ENCODE results near the gene MTA3.
"Not testable (repeated sequence)": the region's sequence is repeated elsewhere in the genome, so short reads cannot be mapped to it uniquely, and the experiment has no call there.

MTA3 gene

DNA sequence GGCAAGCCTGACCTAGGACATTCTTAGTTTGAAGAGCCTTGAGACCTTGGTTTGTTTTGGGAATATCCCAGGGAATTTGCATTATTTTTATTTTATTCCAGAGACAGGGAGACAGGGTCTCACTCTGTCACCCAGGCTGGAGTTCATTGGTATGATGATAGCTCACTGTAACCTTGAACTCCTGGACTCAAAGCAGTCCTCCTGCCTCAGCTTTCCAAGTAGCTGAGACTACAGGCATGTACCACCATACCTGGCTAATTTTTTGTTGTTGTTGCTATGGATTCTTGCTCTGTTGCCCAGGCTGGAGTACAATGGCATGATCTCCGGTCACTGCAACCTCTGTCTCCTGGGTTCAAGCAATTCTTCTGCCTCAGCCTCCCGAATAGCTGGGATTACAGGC is 4.8 kb downstream of the MTA3 start:
- Histone ChIP-seq H3K27me3 (peaks cover 26% of the 10 kb centered on the region), H3K36me3 (no peaks in the 10 kb centered on the region), H3K9me3 (no peaks in the 10 kb centered on the region), H3K4me3 (ENCODE audit: low read depth in 1 of 2, low read length in 1 of 2) (no peak overlapping the region), H3K4me1 (ENCODE audit: control insufficient read depth in 1 of 2, insufficient read depth in 1 of 2, low read depth in 1 of 2, low read length in 1 of 2) (peaks cover 0 to 6% of the 10 kb centered on the region in 2 experiments), H3K27ac (no peak overlapping the region)
- TF ChIP-seq, protein P1, sequence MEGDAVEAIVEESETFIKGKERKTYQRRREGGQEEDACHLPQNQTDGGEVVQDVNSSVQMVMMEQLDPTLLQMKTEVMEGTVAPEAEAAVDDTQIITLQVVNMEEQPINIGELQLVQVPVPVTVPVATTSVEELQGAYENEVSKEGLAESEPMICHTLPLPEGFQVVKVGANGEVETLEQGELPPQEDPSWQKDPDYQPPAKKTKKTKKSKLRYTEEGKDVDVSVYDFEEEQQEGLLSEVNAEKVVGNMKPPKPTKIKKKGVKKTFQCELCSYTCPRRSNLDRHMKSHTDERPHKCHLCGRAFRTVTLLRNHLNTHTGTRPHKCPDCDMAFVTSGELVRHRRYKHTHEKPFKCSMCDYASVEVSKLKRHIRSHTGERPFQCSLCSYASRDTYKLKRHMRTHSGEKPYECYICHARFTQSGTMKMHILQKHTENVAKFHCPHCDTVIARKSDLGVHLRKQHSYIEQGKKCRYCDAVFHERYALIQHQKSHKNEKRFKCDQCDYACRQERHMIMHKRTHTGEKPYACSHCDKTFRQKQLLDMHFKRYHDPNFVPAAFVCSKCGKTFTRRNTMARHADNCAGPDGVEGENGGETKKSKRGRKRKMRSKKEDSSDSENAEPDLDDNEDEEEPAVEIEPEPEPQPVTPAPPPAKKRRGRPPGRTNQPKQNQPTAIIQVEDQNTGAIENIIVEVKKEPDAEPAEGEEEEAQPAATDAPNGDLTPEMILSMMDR (IDR thresholded peaks at IDR 0.05) = no peak

DNA sequence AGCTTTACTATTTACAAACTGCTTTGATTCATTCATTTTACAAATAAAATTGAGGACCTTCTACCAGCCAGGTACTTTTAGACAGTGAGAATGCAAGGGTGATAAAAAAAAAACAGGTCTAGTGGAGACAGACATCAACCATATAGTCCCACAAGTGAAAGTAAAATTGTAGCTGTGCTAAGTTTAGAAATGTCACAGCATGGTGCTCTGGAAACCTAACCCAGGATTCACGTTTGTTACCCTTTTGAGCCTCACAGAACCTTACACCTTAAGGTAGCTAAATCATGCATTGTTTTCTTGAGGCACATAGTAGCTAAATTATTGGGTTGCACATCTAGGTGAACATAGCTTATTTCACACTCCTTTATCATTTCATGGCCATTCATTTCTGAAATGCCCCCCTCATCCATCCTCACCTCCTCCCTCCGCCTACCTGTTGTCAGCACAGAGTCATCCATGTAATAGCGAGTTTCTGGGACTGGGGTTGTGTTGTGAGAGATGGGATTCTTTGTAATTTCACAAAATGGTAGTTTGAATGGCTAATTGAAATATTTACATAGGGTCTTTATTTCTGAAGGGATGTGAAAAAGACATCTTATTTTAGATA is 7.1 kb downstream of the MTA3 start:
- Histone ChIP-seq H3K4me3 (ENCODE audit: low read depth in 1 of 2, low read length in 1 of 2) (no peak overlapping the region), H3K27ac (no peak overlapping the region), H3K36me3 (no peaks in the 10 kb centered on the region), H3K9me3 (no peaks in the 10 kb centered on the region), H3K4me1 (ENCODE audit: control insufficient read depth in 1 of 2, insufficient read depth in 1 of 2, low read depth in 1 of 2, low read length in 1 of 2) (no peaks in the 10 kb centered on the region), H3K27me3 (peaks cover 3% of the 10 kb centered on the region)
- TF ChIP-seq, protein P1 (IDR thresholded peaks at IDR 0.05) = no peak

DNA sequence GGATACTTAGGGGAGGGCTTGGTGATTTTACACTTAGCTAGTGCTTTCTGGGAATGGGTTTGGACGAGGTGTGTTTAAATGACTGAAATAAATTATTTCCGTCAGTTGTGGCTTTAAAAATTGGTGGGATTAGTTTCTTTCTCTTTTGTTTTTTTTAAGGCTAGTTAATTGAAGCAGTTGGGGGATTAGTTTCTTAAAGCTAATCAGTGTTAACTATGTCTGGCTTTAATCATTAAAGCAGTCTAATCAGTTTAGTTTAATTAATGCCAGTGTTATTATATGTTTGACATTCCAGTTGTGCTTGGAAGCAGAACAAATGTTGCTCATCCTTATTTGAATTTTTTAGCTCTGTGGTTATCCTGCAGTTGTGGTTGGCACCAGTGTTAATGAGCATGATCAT is 10.2 kb downstream of the MTA3 start:
- TF ChIP-seq, protein P1 (IDR thresholded peaks at IDR 0.05) = no peak
- no peak overlapping the region for H3K4me3 ChIP-seq (ENCODE audit: low read depth in 1 of 2, low read length in 1 of 2)
- H3K27ac ChIP-seq = no peak overlapping the region
- no peaks in the 10 kb centered on the region for H3K27me3 ChIP-seq
- H3K9me3 ChIP-seq = no peaks in the 10 kb centered on the region
- no peaks in the 10 kb centered on the region for H3K36me3 ChIP-seq
- H3K4me1 ChIP-seq (ENCODE audit: control insufficient read depth in 1 of 2, insufficient read depth in 1 of 2, low read depth in 1 of 2, low read length in 1 of 2) = no peaks in the 10 kb centered on the region

DNA sequence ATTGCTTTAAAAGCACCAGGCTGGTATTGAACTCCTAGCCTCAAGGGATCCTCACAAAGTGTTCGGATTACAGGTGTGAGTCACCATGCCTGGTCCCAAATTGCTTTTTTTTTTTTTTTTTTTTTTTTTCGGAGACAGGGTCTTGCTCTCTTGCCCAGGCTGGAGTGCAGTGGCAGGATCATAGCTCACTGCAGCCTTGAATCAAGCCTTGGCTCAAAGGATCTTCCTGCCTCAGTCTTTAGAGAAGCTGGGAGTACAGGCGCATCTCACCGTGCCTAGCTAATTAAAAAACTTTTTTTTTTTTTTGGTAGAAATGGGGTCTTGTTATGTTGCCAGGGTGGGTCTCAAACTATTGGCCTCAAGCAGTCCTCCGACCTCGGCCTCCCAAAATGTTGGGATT is 12.8 kb downstream of the MTA3 start:
- Histone ChIP-seq H3K9me3 (no peaks in the 10 kb centered on the region), H3K4me3 (ENCODE audit: low read depth in 1 of 2, low read length in 1 of 2) (no peak overlapping the region), H3K27me3 (no peaks in the 10 kb centered on the region), H3K4me1 (ENCODE audit: control insufficient read depth in 1 of 2, insufficient read depth in 1 of 2, low read depth in 1 of 2, low read length in 1 of 2) (no peaks in the 10 kb centered on the region), H3K36me3 (no peaks in the 10 kb centered on the region), H3K27ac (no peak overlapping the region)
- TF ChIP-seq, protein P1 (IDR thresholded peaks at IDR 0.05) = no peak

DNA sequence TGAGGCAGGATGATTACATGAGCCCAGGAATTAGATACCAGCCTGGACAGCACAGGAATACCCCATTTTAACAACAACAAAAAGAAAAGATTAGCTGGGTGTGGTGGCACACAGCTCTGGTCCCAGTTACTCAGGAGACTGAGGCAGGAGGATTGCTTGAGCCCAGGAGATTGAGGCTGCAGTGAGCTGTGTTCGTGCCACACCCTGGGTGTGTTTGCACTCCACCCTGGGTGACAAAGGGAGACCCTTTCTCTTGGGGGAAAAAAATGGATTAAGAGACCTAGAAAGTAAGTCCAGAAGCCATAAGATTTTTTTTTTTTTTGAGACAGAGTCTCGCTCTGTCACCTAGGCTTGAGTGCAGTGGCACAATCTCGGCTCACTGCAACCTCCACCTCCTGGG is 16.2 kb downstream of the MTA3 start:
- not testable (repeated sequence) for H3K9me3 ChIP-seq; H3K4me1 ChIP-seq (ENCODE audit: control insufficient read depth in 1 of 2, insufficient read depth in 1 of 2, low read depth in 1 of 2, low read length in 1 of 2); H3K4me3 ChIP-seq (ENCODE audit: low read depth in 1 of 2, low read length in 1 of 2); H3K27me3 ChIP-seq; H3K27ac ChIP-seq; H3K36me3 ChIP-seq

DNA sequence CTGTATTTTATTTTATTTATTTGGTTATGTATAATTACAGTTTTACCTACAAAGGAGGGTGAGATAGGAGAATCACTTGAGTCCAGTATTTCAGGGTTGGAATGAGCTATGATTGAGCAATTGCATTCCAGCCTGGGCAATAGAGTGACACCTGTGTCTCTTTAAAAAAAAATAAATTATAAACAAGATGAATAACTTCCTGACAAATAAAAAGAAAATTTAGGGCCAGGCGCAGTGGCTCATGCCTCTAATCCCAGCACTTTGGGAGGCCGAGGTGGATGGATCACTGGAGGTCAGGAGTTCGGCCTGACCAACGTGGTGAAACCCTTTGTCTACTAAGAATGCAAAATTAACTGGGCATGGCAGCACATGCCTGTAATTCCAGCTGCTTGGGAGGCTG is 17.3 kb downstream of the MTA3 start:
- no peak overlapping the region for H3K4me3 ChIP-seq (ENCODE audit: low read depth in 1 of 2, low read length in 1 of 2)
- TF ChIP-seq, protein P1 (IDR thresholded peaks at IDR 0.05) = no peak
- H3K4me1 ChIP-seq (ENCODE audit: control insufficient read depth in 1 of 2, insufficient read depth in 1 of 2, low read depth in 1 of 2, low read length in 1 of 2) = no peaks in the 10 kb centered on the region
- no peaks in the 10 kb centered on the region for H3K36me3 ChIP-seq
- no peaks in the 10 kb centered on the region for H3K27me3 ChIP-seq
- no peaks in the 10 kb centered on the region for H3K9me3 ChIP-seq
- no peak overlapping the region for H3K27ac ChIP-seq
